GM19463 (cell line): ENCODE measurements around the gene NAV1.

Experiments used
- ATAC-seq: cut with Tn5 transposase; IDR thresholded peaks from one replicate; pipeline ENCODE4 v1.9.1; 2021; ENCODE audit warnings: mild to moderate bottlenecking, moderate library complexity; ENCODE audit not compliant: unreplicated experiment

NAV1 gene

DNA sequence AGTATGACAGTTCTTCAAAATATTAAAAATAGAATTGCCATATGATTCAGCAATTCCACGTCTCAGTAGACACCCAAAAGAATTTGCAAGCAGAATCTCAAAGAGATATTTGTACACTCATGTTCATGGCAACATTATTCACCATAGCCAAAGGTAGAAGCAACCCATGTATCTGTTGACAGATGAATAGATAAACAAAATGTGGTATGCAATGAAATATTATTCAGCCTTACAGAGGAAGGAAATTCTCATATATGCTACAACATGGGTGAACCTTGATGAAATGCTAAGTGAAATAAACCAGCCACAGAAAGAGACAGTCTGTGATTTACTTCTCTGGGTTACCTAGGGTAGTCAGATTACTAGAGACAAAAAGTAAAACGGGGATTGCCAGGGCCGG, 47.0 kb downstream of the NAV1 start:
- no peak for ATAC-seq

DNA sequence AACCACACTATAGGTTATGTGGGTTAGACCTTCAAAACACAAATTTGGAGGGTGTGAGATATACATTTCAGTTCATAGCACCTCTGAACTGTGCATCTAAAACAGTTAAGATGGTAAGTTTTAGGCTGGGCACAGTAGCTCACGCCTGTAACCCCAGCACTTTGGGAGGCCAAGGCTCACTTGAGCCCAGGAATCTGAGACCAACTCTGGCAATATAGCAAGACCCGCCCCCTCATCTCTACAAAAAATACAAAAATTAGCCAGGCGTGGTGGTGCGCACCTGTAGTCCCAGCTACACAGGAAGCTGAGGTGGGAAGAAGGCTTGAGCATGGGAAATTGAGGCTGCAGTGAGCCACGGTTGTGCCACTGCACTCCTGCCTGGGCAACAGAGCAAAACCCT, 47.9 kb downstream of the NAV1 start:
- ATAC-seq, result no peak

DNA sequence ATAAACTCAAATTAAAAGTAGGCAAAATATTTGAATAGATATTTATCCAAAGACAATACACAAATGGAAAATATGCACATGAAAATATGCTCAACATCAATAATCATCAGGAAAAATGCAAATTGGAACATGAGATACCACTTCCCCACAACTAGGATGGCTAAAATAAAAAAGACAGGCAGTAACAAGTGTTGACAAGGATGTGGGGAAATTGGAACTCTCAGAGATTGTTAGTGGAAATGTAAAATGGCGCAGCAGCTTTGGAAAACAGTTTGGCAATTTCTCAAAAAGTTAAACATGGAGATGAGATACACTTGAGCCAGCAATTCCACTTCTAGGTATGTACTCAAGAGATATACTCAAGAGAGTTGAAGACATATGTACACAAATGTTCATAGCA, 48.8 kb downstream of the NAV1 start:
- ATAC-seq, result no peak
